HG03135 (cell line): ENCODE measurements around the gene EPHA10.

Experiments
- ATAC-seq: cut with Tn5 transposase; IDR thresholded peaks from one replicate; pipeline ENCODE4 v1.9.1; 2021; ENCODE audit warnings: mild to moderate bottlenecking, moderate library complexity; ENCODE audit not compliant: unreplicated experiment

The EPHA10 gene

DNA sequence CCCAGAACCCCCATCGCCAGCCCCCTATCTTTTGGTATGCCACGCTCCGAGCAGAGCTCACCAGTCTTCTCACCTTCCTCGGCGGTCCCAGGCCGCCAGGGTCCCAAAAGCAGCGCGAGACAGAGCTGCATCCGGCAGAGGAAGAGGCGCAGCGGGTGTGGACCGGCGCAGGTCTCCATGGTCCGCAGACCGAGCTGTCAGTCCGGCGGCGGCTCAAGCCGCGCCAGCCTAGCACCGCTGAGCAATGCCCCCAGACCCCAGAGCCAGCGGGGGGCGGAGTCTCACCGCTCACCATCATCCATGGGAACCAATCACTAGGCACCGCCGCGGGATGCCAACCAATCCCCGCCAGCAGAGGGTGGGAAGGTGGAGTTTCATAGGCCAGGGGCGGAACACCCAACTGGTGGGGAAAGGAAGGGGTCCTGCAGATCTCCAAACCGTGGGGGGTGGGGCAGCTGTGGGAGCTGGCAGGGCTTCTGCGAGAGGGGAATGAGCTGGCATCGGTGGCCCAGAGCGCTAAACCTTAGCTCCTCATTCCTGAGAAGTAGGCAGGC, at the start of gene EPHA10:
TSS of gene EPHA10 (minus strand) at position 233 of the 554 bp plus-strand sequence. CDS start at position 179, 54 bp downstream.
- no peak for ATAC-seq

DNA sequence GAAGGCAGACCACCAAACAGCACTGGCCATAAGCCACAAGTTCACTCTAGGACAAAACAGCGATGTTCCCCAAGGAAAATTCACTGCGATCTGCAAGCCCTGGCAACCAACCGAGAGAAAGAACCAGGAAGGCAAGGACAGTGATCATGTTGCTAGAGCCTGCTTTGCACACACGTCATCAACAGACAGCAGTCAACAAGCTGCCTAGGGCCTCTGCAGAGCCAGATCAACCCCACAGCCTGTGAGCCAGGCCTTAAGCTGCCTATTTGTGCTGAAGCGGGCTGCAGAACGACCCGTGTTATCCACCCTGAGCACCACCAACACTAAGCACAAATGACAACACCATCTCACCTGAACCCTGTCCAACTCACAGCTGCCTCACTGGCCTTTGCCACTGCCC, 49.3 kb upstream of the EPHA10 start:
- ATAC-seq, result no peak

DNA sequence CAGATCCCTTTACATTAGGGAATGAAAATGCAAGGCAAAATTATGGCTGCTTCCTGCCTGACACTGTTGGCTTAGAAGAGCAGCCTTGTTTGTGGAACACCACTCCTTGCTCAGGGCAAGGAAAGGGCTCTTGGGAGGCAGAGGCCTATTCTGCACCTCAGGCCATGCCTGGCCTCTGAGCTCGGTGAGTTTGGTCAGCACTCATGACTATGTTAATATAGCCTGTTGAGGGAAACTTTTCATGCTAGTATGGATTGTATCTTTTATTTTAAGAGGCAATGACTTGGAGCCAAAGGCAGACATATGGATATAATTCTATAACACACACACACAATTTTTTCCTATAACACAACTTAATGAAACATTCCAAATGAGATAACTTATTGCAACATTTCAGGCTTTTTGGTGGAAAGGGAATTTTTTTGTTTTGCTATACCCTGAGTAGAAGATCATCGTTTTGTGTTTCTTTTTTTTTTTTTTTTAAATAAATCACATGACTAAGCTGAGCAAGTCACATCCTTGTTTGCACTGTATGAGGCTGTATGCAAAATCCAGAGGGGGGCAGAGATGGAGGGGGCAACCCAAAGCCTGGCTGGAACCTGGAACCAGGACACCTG, 48.7 kb upstream of the EPHA10 start:
- no peak for ATAC-seq

DNA sequence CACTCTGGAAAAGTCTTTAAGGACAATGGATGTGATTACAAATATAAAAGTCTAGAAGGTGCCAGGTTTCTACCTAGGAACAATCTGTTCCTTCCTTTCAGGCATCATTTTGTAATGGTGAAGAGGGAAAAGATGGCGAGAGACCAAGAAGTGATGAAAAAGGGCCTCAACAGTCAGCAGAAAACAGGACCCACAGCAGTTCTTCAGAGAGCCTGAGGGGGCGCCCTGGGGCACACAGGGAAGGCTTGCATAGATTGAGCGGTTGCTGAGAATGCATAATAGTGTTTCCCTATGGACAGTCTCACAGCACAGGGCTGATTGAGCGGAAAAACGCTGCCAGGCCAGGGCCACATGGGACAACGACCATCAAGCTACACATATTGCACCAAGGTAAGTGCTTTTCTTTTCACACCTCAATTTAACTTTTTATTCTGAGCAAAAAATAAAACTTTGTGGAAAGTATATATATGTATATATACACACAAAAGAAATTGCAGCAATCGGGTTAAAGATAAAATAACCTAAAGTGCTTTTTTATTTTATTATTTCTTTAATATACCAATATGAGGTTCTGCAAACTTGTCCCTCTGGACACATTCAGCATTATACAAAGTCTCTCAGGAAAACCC, 46.2 kb upstream of the EPHA10 start:
- ATAC-seq, result no peak

DNA sequence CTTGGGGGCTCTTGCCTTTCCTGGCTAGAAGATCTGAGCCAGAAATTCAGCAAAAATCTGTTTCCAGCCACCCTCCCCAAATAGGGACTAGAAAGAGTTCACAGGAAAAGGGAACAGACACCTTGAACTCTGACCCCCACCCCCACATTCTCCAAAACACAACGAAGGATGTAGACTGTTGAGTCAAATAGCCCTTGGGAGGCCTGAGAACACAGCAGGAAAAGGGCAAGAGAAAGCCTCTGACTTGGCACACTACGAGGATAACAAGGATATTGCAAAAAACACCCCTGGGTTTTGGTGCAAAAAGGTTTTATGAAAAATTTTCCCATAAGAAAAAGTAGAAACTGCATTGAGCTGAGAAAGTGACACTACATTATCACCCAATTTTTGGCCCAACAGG, 45.0 kb upstream of the EPHA10 start:
- no peak for ATAC-seq

DNA sequence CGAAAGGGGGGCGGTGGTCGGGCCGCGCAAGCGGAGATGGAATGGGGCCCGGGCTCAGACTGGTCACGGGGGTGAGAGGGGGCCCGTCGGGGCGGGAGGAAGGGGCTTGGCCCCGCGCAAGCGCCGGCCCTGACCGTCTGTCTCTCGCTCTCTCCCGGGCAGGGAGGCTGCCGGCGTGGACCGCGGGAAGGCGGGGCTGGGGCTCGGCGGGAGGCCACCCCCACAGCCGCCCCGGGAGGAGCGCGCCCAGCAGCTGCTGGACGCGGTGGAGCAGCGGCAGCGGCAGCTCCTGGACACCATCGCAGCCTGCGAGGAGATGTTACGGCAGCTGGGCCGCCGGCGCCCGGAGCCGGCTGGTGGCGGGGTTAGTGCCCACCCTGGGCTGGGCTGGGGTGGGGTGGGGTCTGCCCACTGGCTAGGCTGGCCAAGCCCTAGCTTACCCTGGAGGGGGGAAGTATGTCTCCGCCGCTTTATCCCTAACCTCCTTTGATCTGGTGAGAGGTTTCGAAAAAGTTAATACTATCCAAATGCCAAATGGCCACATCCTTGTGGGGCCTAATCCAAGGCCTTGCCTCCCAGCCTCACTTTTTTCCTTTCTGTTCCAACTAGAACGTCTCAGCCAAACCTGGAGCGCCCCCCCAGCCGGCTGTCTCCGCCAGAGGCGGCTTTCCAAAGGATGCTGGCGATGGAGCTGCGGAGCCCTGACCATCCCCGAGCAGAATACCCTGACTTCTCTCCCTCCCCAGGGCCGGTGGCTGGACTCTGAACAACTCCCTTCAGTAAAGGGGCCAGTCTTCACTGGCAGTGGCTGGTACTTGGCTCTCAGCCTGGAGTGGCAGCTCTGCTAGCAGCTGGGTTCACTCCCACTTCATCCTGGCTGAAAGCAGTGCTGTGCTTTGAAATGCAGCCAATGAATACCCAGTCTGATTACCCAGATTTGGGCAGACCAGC, 43.7 kb upstream of the EPHA10 start:
- peak; percentile 36 for ATAC-seq

DNA sequence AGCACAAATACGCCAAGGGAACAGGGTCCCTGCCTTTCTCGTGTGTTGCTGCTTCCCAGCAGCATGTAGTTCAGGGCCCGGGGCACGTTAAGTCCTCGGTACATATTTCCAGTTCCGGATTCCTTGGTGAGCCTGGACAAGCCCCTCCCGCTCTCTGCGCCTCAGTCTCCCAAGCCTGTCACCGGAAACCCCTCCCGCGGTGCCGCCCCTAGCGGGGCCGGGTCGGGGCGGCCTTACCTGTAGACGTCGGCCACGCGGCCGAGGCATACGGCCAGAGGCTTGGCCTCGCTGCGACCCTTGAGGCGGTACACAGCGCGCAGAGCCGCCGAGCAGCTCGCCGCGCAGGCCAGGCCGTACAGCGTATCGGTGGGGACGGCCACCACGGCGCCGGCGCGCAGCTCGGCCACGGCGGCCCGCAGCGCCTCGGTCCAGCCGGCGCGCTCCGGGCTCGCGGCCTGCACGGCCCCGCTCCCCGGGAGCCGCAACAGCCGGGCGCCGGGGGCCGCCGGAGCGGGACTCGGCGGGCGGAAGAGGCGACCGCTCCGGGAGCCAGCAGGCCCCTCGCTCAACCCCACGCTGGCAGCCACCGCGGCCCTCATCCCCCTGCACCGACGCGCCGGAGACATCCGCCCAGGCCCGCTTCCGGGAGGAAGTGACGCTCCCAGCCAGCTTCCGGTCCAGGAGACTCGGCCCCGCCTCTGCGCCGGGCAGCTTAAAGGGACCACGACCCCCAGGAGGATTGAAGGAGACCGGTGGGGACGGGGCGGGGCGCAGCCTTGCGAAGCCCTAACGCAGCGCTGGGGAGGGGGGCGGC, 42.8 kb upstream of the EPHA10 start, which contains the start of the genes C1orf122 and YRDC:
TSS of gene C1orf122 (plus strand) at position 236 of the 814 bp plus-strand sequence. CDS start 615 bp downstream, outside the sequence.
TSS of gene YRDC (minus strand) at position 654 of the 814 bp plus-strand sequence. CDS start at position 626, 28 bp downstream.
- ATAC-seq, result peak; percentile 86

DNA sequence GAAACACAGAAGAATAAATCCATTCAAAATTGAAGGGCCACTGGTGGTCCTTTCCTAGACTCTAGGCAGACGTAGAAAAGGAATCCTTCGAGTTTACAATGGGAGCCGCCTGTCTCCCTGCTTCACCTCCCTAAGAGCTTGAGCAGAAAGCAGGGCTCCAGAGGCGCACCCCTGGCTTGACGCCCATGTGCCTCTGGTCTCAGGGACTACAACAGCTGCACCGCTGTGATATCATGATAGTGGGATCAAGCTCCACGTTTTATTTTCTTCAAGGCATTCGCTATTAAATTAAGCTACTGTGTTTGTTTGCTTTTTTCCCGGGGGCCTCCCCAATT, 42.3 kb upstream of the EPHA10 start:
- ATAC-seq, result no peak

DNA sequence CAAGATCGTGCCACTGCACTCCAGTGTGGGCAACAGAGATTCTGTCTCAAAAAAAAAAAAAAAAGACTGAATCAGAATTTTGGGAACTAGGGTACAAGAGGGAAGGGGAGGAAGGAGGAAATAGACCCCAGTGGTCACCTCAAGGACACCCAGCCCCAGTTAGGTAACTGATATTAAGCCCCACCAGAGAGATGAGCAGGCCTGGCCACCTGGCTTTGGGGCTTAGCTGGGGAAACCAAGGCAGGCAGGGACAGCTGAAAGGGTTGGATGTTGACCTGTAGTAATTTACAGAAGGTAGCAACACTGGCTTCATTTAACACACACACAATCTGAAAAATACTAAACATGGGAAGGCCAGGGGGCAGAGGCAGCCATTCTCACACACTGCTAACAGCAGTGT, 37.5 kb upstream of the EPHA10 start:
- no peak for ATAC-seq

DNA sequence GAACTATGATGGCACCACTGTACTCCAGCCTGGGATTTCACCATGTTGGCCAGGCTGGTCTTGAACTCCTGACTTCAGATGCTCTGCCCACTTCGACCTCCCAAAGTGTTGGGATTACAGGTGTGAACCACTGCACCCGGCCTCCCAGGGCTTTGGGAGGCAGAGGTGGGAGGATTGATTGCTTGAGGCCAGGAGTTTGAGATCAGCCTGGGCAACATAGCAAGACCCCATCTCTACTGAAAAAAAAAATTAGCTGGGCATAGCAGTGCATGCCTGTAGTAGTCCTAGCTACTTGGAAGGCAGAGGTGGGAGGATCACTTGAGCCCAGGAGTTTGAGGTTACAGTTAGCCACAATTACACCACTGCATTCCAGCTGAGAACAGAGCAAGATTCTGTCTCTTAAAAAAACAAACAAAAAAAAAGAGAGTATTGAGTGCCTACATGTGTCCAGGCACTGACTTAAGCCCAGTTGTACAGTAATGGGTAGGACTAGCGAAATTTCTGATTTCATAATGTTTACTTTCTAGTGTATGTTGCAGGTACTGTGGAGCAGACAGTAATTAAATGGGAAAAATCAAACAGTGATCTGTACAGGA, 32.9 kb upstream of the EPHA10 start:
- no peak for ATAC-seq

DNA sequence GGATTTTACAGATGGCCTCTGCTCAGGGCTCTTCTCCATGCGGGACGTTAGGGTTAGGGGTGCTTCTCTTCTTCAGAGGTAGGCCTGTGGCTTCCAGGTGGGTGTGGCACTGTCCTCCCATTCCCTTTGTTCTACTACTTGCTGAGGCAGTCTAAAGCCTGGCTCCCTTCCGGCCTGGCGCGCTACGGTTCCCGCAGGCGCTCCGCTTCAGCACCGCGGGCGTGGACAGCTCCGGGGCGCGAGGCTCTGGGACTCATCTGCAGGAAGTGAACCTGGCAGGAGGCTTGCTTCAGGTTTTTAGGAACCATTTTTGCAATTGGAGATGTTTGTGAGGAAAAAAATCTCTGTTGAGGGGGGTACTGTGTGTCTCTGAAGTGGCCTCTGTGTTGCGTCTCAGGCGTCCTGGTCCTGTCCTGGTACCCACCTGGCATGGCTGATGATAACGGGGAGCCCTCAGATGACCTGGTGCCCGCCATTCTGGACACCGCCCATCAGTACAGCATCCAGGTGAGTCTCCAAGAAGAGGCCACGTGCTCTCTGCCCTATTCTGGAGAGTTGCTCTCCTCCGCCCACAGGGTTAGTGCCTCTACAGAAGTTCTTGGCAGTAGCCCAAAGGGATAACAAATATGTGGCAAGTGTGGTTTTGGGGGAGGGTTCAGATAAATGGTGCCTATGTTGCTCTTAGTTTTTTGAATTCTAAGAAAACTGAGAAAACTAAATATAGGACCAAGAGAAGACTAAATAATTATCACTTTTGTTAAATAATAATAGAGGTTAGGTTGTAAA, 30.6 kb upstream of the EPHA10 start:
- no peak for ATAC-seq

DNA sequence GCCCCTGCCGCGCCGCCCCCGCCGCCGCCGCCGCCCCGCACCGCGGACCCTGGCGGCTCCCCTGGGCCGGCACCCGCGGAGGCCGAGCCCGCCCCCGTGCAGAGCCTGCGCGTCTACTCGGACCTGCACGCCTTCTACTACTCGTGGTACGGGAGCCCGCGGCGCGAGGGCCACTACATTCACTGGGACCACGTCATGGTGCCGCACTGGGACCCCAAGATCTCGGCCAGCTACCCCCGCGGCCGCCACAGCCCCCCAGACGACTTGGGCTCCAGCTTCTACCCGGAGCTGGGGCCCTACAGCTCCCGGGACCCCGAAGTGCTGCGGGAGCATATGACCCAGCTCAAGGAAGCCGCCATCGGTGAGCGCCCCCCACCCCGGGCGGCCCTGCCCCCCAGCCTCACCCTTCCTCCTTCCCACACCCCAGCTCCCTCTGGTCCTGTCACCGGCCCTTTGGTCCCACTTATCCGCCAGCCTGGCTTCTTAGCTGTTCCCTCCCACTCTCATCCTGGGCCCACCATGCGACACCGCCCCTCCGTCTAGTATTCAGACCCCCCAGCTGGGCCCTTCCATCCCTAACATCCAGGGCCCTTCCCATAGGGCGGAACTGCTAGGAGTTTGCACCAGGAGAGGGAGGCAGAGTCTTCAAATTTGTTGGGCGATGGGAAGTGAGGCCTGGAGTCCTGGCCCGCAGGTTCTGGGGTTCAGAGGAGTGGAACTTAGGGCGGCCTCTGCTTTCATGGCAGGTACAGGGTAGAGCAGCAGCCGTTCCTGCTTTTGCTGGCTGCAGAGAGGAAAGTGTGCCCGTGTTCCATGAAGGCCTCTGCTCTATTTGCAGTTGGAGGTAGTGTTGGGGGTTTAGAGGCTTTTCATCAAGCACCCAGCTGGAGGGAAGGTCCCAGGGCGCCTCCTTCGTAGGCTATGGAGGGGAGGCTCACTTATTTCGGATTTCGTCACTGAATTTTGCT, 29.7 kb upstream of the EPHA10 start:
- no peak for ATAC-seq

DNA sequence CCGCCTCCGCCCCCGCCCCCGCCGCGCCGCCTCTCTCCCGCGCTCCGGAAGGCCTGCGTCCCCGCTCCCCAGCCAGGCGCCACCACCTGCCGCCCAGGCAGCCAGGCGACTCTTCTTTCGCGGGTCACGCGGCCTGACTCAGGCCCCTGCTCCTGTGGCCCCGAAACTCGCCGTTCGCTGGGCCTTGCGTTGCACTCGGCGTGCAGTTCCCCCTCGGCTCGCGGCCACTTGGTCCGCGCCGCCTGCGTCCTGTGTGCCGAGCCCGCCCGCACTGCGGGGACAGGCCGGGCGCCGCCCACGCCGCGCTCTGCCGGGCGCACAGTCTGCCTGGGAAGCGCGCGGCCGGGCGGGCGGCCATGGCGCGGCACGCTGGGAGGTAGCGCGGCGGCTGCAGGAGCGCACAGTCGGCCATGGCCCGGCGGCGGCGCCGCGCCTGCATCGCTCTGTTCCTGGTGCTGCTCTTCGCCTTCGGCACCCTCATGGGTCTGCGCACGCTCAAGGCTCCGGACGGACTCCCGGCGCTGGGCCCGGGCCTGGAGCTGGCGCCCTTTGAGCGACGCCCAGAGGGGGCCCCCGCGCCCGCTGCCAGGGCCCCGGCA, 29.0 kb upstream of the EPHA10 start, which contains the start of gene MANEAL:
TSS of gene MANEAL (plus strand) at position 75 of the 599 bp plus-strand sequence. CDS start at position 411, 336 bp downstream.
- ATAC-seq, result no peak

DNA sequence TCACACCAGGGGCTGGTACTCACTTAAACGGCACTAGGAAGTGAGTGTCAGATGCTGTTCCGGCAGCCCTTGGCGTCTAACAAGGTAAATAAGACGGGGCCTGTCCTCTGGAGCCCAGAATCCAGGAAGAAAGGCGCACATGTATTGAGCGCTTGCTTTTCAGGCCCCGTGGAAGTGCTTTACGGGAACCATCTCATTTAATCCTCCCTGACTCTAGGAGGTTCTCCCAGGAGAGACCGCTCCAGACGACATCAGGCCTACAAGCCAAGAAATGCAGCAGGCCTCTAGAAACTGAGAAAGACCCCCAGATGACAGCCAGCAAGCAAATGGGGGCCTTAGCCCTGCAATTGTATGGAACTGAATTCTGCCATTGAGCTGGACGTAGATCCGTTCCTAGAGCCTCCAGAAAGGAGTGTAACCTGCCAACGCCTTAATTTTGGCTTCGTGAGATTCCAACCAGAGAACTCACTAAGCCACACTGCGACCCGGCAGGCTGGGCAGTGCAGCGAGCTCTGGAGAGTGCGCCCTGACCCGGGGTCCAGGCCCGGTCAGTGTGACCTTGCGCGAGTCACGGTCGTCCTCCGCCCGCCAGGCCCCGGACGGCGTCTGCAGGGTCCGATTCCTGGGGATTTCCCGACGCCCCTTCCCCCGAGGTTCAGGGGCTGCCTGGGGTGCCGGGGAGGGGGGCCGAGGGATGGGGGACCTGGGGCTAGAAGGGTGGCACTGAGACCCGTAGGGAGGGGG, 28.2 kb upstream of the EPHA10 start:
- no peak for ATAC-seq

DNA sequence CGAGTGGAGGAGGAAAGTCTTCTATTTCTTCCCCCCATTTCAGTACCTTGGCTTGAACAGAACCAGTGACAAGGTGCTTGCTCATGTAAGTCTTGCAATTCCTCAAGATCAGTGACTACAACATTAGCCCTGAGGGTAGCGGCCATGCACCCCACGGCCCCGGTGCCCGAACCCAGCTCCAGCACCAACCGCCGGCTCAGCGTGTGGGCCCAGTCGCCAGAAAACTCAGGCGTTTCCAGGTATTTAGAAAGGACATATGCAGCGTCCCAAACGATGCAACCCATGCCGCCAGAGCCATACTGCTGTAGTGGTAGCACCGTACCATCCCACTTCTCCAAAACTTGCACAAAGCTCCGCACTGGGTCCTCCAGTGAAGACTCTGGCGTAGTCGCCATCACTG, 17.6 kb upstream of the EPHA10 start:
- no peak for ATAC-seq

DNA sequence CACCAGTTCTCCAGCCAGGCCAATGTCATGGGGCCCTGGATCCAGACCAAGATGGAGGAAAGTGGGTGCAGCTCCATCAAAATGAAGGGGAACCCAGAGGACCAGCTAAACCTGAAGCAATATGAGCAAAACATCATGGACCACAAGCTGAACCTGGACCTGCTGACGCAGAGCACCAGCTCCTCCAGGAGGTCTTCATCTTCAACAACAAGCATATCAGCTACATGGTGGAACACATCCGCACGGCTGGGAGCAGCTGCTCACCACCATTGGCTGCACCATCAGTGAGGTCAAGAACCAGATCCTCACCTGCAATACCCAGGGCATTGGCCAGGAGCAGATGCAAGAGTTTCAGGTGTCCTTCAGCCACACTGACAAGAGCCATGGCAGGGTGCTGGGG, 13.7 kb upstream of the EPHA10 start:
- ATAC-seq, result no peak

DNA sequence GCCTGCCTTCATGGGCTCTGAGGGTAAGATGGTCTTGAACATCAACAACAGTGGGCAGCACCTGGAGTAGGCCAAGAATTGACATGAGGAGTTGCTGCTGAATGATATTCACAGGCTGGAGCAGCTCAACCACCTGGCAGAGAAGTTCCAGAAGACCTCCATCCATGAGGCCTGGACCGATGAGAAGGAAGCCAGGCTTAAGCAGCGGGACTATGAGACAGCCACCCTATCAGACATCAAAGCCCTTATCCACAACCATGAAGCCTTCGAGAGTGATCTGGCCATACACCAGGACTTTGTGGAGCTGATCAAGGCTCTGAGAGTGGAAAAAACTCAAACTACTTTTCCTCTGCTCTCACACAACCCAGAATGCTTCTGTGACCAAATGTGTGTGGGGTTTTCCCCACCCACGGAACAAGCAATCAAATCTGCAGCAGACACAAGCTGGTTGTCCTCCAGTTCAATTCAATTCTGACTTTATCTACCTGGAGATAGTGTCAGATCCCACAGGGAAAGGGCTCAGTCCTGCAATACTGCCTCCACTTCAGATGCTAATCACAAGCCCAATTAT, 12.1 kb upstream of the EPHA10 start:
- no peak for ATAC-seq
